Kidney (tissue), 14 donors: Measurements from ENCODE around the gene FBXL3. TPM values are rescaled to one million over a fixed set of nuclear protein-coding genes. Genes with fewer than 3 reads are reported as not detected.

Experiments used
- DNase-seq, 5 donors: peaks; one replicate each; pipeline ENCODE4 v3.0.0-alpha.2; 2013 to 2020
- FAIRE-seq: peaks from 2 replicates; lab custom pipeline; 2012; peaks lifted over from hg19 to GRCh38; lab: Jason Lieb, UNC
- H3K27ac ChIP-seq, 2 donors: one replicate each; pipeline ENCODE4 v1.7.0; 2013; ENCODE audit warnings: low read depth in 2 of 2, low read length in 2 of 2, inconsistent platforms in 1 of 2
- H3K27me3 ChIP-seq: one replicate; pipeline ENCODE4 v1.7.1; 2013; ENCODE audit warnings: low read length, inconsistent platforms; ENCODE audit not compliant: control insufficient read depth, insufficient read depth
- H3K36me3 ChIP-seq, 3 donors: one replicate each; pipeline versions ENCODE4 v1.7.0 to v1.7.1; 2013; ENCODE audit warnings: low read length in 3 of 3, control low read depth in 1 of 3, inconsistent platforms in 1 of 3; ENCODE audit not compliant: insufficient read depth in 3 of 3, control insufficient read depth in 2 of 3
- H3K4me1 ChIP-seq, 3 donors: one replicate each; pipeline versions ENCODE4 v1.7.0 to v1.7.1; 2013; ENCODE audit warnings: low read length in 3 of 3, inconsistent platforms in 1 of 3, low read depth in 1 of 3; ENCODE audit not compliant: control insufficient read depth in 2 of 3, insufficient read depth in 2 of 3
- H3K4me3 ChIP-seq, 3 donors: one replicate each; pipeline versions ENCODE4 v1.7.0 to v1.8.1; 2013; ENCODE audit warnings: low read length in 3 of 3, control low read depth in 1 of 3, inconsistent platforms in 1 of 3
- H3K9ac ChIP-seq, 3 donors: one replicate each; pipeline versions ENCODE4 v1.7.0 to v1.7.1; 2013; ENCODE audit warnings: low read length in 3 of 3, control low read depth in 1 of 3, inconsistent platforms in 1 of 3
- H3K9me3 ChIP-seq, 3 donors: one replicate each; pipeline versions ENCODE4 v1.7.0 to v1.7.1; 2013; ENCODE audit warnings: low read length in 3 of 3, control low read depth in 1 of 3, inconsistent platforms in 1 of 3; ENCODE audit not compliant: control insufficient read depth in 2 of 3, insufficient read depth in 1 of 3
- CTCF ChIP-seq: IDR thresholded peaks from 3 replicates; pipeline ENCODE4 v1.5.1; 2012; ENCODE audit warnings: mild to moderate bottlenecking, moderate library complexity, borderline replicate concordance; ENCODE audit not compliant: insufficient read depth; ENCODE audit errors: extremely low read depth
- intact Hi-C: fragments of 100-400 bp; cut with DNase I; formaldehyde crosslinking; loops from one replicate; pipeline ENCODE4 v1.11.1; 2022
- polyA plus RNA-seq: library from polyadenylated mRNA; stranded (reverse); fragments of 350-450 nt; fragmentation: Illumina TruSeq; extraction: RNeasy Lipid Tissue Mini Kit (QIAGEN cat#74804); gene quantifications from one replicate; pipeline ENCODE4 v1.2.3, GENCODE V29; 2014; ENCODE audit warnings: low read depth, low replicate concordance; ENCODE audit not compliant: insufficient read depth
- total RNA-seq: library from RNA; stranded (reverse); fragmentation: NEBNext Ultra II Directional; extraction: Animal tissue kit (Norgen Biotek cat#: 25700); gene quantifications from one replicate; pipeline ENCODE4 v1.2.1, GENCODE V29; 2021
- donor health status: control.
- donor health status: control.
- donor health status: control.
- donor health status: control.
- donor health status: control.
- donor health status: DM: yes; HTN: yes; CAD: no.
- donor health status: Normal renal cell carcinoma (clear cell type).

Gene FBXL3
- total and polyA plus RNA-seq, 2 donors from 2014 or later, result 22.3 to 61.6 TPM

DNA sequence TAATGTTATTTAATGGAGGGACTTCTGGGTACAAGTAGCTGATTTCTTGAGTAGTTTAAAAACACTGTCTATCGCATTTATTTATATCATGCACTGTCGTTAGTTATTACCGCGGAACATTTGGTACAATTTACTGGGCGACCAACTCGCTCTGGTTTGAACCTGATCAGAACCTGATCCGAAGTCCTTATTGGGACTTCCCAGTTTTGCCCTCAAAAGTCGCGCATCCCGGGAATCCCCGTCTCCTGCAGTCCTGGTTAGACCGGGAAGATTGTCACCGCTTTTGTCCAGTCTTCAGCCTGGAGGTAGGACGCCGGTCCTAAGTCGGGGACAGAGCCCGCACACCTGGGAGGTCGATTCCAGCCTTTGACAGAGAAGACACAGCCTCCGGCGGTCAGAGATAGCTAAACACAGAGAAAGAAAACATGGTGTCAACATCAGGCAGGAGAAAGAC is 34.4 kb downstream of the FBXL3 start:
- peak overlapping the region; percentile 89 to 94 for H3K27ac ChIP-seq
- FAIRE-seq (no peak), DNase-seq (peak in 4 of 5 donors; percentile 38 to 71 (median 56))
- H3K9ac ChIP-seq, result peak overlapping the region; percentile 90 to 96 (median 93)
- H3K4me1 ChIP-seq, result peaks cover 0 to 8% (median 2%) of the 10 kb centered on the region in 3 donors
- peaks cover 0 to 2% (median 0%) of the 10 kb centered on the region in 3 donors for H3K36me3 ChIP-seq
- H3K4me3 ChIP-seq, result peak overlapping the region; percentile 93 to 96 (median 94)
- TF ChIP-seq CTCF, result no peak
- no peaks in the 10 kb centered on the region for H3K9me3 ChIP-seq
- no peaks in the 10 kb centered on the region for H3K27me3 ChIP-seq
- intact Hi-C loops, result no loop called here

- Histone ChIP-seq H3K9ac (peak within 1 kb of the TSS; percentile 90 to 96 (median 93)), H3K27me3 (no peaks in the 10 kb centered on the region), H3K27ac (peak within 1 kb of the TSS; percentile 89 to 94), H3K36me3 (peaks cover 0 to 2% (median 0%) of the 10 kb centered on the region in 3 donors), H3K4me1 (peaks cover 0 to 8% (median 2%) of the 10 kb centered on the region in 3 donors), H3K4me3 (peak within 1 kb of the TSS; percentile 93 to 96 (median 94)), H3K9me3 (no peaks in the 10 kb centered on the region)
- DNase-seq (peak; percentile 92 to 99 (median 95)), FAIRE-seq (no peak)
- intact Hi-C loops, result no loop called here
- TF ChIP-seq CTCF, result peak; percentile 8
Observed at GRCh38 chr13:76991796-76992547, 35.0 kb downstream of the FBXL3 start, which contains the start of gene CLN5. CLN5 (plus strand) TSS chr13:76992081; CDS start chr13:76992099, 18 bp downstream.

- Histone ChIP-seq H3K36me3 (peaks cover 0 to 2% (median 0%) of the 10 kb centered on the region in 3 donors), H3K4me1 (peaks cover 0 to 8% (median 2%) of the 10 kb centered on the region in 3 donors), H3K27me3 (no peaks in the 10 kb centered on the region), H3K27ac (peak overlapping the region; percentile 89 to 94), H3K4me3 (peak overlapping the region; percentile 51 to 96 (median 94)), H3K9me3 (no peaks in the 10 kb centered on the region), H3K9ac (peak overlapping the region; percentile 7 to 63 (median 39))
- TF ChIP-seq CTCF, result no peak
- FAIRE-seq (no peak), DNase-seq (peak in 2 of 5 donors; percentile 23 to 79)
- intact Hi-C loops, result no loop called here
Observed at GRCh38 chr13:76991432-76991795, 35.5 kb downstream of the FBXL3 start.
